Stimulated activated CD4-positive, alpha-beta T cell treated with anti-CD3 and anti-CD28 coated beads, Interleukin-4, amount 100 ng/mL, for 24 hours (primary cell): ENCODE measurements around the gene PPP1R1B.
A peak's percentile ranks its signal among the peaks of the same experiment; 100 is the strongest.

Source experiments
- DNase-seq: peaks from one replicate; pipeline ENCODE4 v3.0.0-alpha.2; 2020

Gene PPP1R1B

GRCh38 chr17:39671651-39672521, 45.1 kb downstream of the PPP1R1B start:
- DNase-seq: no peak

DNA sequence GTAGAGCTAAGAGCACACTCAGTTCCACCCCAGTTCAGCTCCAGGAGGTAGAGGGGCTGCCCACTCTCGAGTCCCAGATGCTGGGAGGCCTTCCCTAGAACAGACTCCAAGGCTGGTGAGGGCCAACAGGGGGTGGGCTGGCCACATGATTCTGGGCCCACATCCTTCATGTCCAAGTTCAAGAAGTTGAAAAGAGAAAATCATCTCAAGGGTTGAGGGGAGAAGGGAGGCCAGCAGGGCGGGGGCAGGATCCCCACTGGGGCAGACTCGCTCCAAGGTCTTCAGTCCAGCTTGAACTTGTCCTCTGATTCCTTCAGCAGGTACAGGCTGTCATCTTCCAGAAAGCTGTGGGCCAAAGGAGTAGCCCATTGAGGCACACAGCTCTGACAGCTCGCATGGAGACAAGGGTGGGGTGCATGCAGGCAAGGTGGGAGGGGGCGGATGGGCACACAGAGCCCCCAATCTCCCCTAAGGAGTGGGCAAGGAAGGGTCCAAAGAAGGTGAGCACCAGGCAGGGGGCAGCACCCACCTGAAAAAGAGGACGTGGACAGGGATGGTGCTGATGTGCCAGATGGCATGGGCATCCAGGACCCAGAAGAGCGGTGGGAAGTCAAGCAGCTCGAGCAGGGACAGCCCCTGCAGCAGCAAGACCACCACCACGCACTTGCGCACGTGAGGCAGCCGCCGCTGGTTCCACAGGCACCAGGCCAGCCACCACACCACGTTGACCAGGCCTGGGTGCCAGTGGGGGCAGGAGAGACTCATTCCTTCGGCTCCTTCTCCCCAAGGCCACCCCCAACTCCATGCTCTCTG, 46.0 kb downstream of the PPP1R1B start:
- DNase-seq: no peak

- no peak for DNase-seq
These were observed 46.8 kb downstream of the PPP1R1B start for GRCh38 chr17:39673335-39674081.

GRCh38 chr17:39674179-39674578, 47.4 kb downstream of the PPP1R1B start:
- no peak for DNase-seq

DNA sequence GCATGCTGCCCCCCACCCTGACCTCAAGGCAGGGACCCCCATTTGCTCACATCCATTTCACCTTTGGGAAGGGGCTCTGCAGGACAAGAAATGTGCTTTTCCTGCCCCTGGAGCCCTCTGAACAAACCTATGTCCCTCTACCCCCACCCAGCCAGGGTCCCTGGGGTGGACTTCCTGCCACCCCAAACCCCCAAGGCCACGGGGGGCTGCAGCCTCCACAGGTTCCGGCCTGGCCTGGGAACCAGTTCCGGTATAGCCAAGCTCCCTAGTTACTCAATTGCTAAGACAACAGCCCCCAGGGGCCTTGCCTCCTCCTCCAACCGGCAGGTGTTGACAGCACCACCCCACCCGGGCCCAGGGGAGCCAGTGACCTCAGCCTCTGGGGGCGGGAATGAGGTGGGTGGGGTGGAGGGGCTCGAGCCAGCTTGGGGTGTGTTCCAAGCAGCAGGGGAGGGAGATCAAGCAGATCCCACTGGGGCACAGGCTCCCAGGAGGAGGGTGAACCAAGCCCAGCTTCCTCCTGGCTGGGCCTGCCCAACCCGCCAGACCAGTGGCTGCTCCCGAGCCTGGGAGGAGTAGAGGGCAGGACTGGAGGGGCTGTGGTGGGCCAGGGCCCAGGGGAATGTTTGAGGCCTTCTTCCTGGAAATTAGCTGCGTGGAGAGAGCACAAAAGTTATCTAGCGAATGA, 48.1 kb downstream of the PPP1R1B start:
- DNase-seq: no peak

- DNase-seq: no peak
These were observed 48.8 kb downstream of the PPP1R1B start for GRCh38 chr17:39675390-39676082.

- peak; percentile 35 for DNase-seq
These were observed 49.6 kb downstream of the PPP1R1B start for GRCh38 chr17:39676198-39676819.

DNA sequence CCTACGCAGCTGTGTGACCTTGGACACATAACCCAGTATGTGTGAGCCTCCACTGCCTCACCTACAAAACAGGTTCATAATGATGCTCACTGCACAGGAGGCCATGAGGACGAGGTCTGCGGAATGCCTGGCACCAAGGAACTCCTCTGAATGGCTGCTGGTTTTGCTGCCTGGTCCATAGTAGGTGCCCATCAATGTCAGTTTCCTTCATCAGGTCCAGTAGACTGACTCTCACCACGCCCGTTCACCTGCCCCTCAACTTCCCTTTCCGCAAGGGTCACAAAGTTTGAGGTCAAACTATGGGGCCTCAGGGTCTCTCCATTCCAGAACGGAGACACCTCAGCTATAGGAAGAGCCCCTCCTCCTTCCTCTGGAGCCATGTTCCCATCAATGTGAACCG, 50.3 kb downstream of the PPP1R1B start:
- DNase-seq: no peak

DNA sequence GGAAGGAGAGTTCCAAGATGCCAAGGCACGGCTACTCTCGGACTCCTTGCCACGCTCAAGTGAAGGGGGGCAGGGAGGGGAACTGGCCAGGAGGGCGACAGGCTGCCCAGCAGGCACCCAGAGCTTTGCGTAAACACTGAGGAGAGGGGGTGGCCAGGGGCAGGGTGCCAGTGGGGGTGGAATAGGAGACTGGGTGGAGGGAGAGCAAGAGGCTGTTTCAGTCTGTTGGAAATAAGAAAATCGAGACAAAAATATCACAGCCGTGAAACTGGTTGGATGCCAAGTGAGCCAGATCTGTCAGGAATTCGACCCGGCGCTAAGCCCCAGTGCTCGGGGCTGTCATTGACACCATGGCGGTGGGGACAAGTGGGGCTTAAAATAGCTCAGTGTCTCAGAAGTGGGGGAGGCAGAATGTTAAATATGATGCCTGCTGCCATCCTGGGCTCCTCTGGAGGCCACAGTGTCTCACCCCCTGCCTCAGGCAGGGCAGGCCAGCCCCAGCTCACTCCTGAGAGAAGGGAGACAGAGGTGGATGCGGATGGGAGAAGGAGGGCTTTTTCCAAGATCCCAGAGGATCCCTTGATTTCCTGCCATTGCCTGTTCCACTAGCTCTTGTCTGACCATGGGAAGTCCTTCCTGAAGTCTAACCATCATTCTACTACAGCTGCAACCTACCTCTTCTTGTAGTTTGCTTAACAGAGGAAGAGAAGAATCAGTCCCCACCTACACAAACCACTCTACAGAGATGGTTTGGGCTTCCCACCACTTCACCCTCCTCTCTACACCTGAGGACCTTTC, 51.0 kb downstream of the PPP1R1B start:
- DNase-seq: no peak

DNA sequence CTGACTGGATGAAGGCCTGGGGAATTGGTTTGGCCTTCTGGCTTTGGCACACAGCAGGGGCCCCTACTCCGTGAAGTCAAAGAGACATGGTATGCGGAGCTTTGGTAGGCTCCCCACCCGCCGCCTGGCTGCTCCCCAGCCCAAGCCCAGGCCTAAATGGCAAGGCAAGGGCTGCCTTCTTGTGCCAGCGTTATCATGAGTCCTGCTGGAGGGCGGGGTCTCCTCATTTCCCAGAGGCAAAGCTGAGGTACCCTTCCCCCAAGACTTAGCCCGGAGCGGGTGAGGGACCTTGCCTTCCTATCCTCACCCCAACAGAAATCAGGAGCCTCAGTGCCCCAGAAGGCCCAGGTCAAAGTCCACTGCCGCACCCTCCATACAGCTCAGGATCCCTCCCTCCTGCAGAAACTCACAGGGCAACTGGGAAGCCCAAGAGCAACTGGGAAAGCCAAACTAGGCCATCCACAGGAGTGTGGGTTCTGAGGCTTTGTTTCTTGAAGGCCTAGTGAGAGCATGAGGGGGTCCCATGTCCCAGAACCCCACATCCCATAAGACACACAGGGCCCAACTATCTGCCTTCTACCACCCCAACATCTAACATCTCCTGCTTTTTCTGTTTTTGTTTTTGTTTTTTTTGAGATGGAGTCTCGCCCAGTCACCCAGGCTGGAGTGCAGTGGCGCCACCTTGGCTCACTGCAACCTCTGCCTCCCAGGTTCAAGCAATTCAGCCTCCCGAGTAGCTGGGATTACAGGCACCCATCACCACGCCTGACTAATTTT, 51.8 kb downstream of the PPP1R1B start:
- no peak for DNase-seq

DNA sequence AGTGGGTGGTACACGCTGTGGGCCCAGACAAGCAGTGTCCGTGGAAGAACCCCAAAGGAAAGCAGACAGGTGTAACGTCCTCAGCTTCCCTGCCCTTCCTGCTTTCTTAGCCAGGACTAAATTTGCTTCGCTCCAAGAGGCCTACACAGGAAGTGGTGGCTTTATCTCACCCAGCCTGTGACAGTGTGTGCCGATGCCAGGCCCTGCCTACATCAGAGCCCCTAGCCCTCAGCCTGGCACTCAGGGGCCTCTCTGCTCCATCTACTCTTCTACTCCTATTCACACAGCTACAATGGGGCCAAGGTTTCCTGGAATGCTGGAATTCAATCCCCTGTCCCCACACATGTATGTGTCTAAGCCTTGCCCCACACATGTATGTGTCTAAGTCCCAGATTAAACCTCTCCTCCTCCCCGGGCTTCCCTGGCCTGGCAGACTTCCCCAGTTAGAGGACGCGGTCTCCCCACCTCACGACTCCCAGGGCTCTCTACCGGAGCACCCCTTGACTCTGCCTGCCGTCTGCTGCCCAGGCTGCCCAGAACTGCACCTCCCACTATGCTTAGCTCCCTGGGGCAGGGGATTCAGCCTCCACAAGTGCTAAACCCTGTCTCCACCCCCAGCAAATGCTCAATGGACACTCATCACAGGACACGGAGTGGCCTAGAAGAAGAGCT, 52.9 kb downstream of the PPP1R1B start:
- peak; percentile 35 for DNase-seq

DNA sequence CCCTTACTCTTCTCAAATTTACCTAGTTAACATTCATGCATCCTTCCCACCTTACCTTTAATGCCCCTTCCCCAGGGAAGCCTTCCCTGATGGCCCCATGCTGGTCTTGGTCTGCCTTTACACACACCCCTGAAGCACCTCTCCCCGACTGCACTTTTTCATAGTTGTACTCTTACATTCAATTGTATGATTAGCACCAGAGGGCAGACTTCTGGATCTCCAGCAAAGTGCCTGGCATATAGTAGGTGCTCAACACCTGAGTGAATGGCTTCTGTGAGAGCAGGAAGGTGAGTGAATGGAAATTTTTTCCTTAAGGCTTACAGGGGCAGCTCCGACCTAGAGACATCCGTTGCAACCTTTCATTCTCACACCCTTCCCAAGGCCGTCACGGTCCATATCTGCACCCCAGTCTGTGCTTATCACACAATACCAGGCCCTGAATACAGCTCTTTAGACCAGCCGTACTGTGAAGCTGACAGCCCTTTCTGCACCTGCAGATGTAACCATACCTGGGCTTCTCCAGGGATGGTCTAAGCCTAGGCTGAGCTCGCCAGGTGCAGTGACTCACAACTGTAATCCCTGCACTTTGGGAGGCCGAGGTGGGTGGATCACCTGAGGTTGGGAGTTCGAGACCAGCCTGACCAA, 56.7 kb downstream of the PPP1R1B start:
- no peak for DNase-seq

- no peak for DNase-seq
These were observed 57.8 kb downstream of the PPP1R1B start for GRCh38 chr17:39684369-39685192.
